GM19240 (cell line): ENCODE data around the gene ETAA1.

Source experiments
- DNase-seq: peaks from one replicate; pipeline ENCODE4 v3.0.0; 2011; ENCODE audit warnings: low spot score; ENCODE audit not compliant: insufficient read length

ETAA1 gene

GRCh38 chr2:67397143-67397986 is at the start of gene ETAA1:
Gene ETAA1 (plus strand): TSS chr2:67397333. CDS start chr2:67397449, 116 bp downstream.
- DNase-seq = peak; percentile 69

GRCh38 chr2:67366832-67367412 is 30.2 kb upstream of the ETAA1 start:
- DNase-seq = no peak

GRCh38 chr2:67374481-67374880 is 22.7 kb upstream of the ETAA1 start:
- no peak for DNase-seq

GRCh38 chr2:67374949-67375348 is 22.2 kb upstream of the ETAA1 start:
- no peak for DNase-seq

DNA sequence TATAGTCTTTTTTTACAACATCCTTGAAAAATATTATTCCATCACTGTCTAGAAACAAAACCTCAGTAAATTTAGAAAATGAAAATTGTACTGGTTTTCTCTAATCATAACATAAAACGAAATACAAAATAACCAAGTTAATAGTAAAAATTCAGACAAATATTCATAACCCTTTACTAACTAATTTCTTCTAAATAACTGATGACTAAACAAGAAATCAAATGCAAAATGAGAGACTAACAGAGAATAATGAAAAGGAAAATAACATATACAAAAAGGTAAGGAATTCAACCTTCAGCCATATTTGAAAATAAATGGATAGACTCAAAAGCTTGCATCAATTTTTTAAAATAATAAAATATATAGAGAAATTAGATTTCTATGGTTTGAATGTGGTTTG is 18.6 kb upstream of the ETAA1 start:
- DNase-seq = no peak

- DNase-seq = no peak
Observed at GRCh38 chr2:67379048-67379447, 18.1 kb upstream of the ETAA1 start.

DNA sequence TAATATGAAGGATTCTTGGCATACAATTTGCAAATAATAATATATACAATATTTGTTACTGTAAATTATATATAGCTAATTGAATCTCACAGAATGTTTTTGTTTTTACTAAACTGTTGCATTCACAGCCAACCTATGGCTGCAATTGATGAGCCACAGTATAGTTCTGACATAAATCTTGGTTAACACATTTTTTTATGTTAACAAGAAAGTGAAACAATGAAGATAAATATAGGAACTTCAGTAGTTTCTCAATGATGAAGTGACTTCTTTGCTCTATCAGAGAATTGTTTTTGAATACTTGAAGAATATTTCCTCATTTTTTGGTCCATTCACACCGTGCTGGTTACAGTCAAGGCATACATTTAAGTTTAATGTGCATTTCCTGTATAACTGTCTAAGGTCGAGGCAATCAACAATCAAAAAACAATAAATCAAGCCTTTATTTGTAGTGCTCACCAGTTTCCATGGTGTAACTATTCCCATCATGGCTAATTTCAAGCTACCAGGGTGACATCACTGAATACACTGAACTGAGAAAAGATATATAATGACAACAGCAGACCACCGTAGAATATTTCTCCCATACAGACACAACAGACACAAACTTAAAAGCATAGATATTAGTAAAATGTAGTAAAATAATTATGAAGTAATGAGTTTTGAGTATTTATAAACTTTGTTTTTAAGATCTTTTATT is 12.9 kb upstream of the ETAA1 start:
- no peak for DNase-seq

DNA sequence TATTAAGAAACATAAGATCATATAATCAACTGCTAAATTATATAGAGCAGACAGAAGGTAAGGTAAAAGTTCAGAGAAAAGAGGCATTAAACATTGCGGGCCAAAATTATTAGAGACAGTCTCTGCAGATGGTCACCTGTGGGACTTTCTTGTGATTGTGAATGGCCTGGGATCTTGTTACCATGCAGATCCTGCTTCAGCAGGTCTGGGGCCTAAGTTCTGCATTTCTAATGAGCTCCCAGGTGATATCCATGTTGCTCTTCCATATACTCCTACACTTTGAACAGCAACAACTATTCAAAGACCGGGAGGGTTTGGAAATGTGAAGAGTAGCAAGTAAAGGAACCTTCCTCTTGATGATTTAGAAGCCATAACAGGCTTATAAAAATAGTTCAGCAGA is 8.5 kb upstream of the ETAA1 start:
- DNase-seq = no peak

GRCh38 chr2:67389286-67389685 is 7.8 kb upstream of the ETAA1 start:
- no peak for DNase-seq

DNA sequence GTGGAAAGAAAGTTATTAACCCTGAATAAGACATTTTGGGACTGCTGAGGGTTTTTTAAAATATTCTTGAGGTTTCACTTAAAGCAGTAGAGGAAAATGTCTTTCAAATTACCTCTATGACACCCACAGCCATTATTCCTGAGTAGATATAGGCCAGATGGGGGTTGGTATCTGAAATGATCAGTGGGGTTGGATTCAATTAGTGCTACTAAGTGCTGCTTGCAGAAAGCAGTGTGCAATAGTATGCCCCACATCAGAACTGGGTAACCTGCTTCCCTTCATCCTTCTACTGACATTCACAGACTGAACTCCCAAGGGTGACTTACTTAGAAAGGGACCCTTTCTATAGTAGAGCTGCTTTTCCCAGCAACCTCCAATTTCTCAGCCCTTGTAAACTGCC is 7.3 kb upstream of the ETAA1 start:
- DNase-seq = no peak

DNA sequence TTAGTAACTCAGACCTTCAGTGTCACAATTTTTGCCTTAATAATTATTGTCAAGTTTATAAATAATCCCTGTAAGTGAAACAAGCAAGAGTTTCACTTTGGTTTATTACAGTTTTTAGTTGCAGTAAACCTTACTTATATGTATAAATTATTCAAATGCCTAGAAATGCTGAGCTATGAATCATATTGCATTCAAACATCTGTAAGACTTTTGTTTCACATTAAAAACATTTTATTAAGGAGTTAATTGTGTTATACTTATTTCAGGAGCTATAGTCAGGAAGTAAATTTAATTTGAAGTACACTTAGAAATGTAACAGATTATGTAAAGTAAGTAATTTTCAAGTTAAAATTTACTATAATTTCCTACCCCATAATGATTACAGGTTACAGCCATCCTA is 3.9 kb upstream of the ETAA1 start:
- DNase-seq = no peak

- DNase-seq = no peak
Observed at GRCh38 chr2:67394734-67395133, 2.4 kb upstream of the ETAA1 start.

DNA sequence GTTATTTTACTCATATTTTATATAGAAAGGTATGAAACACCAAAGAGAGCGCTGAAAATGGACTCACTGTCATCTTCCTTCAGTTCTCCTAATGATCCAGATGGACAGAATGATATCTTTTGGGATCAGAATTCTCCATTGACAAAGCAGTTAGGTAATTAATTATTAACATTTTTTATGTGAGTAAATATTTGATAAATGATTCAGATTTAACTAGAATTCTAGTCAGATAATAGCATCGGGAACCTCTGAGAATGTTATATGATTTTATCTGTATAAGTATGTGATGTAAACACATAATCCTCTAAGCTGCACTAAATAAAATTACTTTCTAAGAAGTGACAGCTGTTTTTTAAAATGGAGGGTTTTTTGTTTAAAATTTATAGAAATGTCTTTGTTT is 2.0 kb downstream of the ETAA1 start:
- DNase-seq = no peak

DNA sequence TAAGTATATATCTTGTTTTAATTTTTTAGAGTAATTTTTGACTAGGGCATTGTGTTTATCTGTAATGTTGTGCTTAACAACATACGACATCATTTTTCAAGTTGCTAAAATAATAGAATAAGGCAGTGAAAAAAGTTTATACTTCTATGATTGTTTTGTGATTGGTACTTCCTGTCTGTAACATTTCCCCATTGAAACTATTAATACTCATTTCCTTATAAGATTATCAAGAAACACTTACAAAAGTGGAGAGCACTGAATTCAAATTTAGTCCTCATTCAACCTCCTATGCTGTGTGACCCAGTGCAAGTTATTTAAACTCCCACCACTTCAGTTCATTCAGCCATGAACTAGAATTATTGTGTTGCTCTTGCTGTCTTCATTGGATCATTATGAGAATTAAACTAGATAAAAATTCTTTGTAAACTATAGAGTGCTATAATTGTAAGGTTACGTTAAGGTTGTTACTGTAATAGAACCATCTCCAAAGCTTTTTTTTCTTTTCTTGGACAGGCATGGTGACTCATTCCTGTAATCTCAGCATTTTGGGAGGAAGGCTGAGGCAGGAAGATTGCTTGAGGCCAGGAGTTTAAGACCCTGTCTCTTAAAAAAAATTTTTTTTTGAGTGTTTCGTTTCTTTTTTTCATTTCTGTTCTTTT is 2.8 kb downstream of the ETAA1 start:
- no peak for DNase-seq

DNA sequence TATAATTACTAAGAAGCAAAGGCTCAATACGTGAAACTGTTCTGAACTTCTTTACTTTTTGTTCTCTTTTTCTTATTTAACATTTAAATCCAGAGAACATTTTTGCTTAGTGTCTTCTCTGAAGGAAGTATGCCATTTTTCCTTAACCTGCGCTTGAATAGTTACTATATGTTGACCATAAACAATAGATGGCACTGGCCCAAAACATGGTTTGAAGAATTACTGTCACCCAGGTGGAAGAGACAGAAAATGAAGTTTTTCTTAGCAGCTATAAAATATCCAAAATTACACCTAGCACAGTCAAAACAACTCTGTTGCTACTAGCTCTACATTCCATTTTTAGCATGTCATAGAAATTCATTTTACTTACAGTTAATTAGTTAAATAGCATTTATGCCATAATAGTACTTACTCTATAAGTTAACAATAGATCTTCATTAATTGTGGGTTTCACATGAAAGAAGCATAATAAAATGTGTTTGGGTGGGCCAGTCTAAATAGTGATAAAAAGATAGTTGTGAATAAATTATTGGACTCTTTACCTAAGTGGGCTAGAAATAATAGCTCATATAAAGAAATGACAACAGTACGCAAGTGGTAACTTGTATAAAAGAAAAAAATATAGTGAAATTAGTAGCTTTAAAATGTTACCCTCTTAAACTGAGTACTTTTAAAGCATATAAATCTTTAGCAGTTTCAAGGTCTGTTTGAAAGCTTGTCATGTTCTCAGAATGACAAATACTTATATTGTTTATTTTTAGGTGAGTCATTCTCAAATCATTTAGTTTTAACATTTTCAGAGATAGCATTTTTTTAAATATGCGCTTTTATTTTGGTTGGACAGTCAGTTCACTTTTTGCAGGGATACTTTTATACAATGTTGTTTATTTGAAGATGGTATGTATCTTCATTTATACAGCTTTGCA is 3.7 kb downstream of the ETAA1 start:
- no peak for DNase-seq

- DNase-seq = no peak
Observed at GRCh38 chr2:67408346-67408745, 11.2 kb downstream of the ETAA1 start.

- no peak for DNase-seq
Observed at GRCh38 chr2:67412424-67412823, 15.3 kb downstream of the ETAA1 start.

- DNase-seq = no peak
Observed at GRCh38 chr2:67414867-67415266, 17.7 kb downstream of the ETAA1 start.

DNA sequence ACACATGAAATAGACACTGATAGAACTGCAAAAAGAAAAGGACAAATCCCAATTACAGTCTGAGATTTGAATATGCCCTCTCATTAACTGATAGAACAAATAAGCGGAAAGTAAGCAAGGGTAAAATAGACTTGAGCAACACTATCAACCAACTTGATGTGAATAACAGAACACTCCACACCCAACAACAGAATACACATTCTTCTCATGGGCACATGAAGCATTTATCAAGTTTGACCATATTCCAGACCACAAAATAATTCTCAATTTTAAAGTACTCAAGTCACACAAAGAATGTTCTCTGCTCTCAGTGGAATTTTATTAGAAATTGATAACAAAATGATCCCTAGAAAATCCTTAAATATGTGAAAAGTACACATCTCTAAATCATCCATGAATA is 19.0 kb downstream of the ETAA1 start:
- DNase-seq = no peak

- no peak for DNase-seq
Observed at GRCh38 chr2:67423489-67423888, 26.4 kb downstream of the ETAA1 start.

DNA sequence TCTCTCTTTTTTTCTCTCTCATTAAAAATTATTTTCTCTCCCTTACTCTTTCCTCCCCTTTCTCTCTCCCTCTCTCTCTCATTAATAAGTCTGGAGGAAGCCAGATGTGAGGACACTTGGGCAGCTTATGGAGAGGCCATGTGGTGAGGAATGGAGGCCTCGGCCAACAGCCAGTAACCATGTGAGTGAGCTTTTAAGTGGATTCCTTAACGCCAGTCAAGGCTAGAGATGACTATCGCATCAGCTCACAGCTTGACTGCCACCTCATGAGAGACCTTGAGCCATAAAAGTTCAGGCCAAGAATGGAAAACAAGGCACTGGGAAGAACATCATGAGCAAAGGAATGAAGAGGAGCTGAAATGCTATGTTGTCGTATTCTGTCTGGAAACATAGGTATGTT is 39.1 kb downstream of the ETAA1 start:
- DNase-seq = no peak
